Neural cell (in vitro differentiated cells): Measurements from ENCODE around the gene NTRK2. TPM values are rescaled to one million over a fixed set of nuclear protein-coding genes. Genes with fewer than 3 reads are reported as not detected.

Experiments
- H2AFZ ChIP-seq: fragments of 200-600, 300-800 bp; sonication (generic), shearing (Covaris generic); 2 replicates; pipeline ENCODE4 v1.6.0; 2014; ENCODE audit warnings: low read depth, mild to moderate bottlenecking, antibody characterized with exemption, low read length, moderate library complexity
- H3F3A ChIP-seq: fragments of 200-600 bp; shearing (Covaris generic); 2 replicates; pipeline ENCODE4 v1.6.1; 2016; ENCODE audit warnings: mild to moderate bottlenecking, moderate library complexity, mixed read lengths, antibody characterized with exemption, low read length; ENCODE audit not compliant: insufficient read depth, poor library complexity, severe bottlenecking
- H3K27ac ChIP-seq: fragments of 200-600, 300-800 bp; sonication (generic), shearing (Covaris generic); 2 replicates; pipeline ENCODE4 v1.5.1; 2014; ENCODE audit warnings: mild to moderate bottlenecking, low read length, moderate library complexity
- H3K27me3 ChIP-seq: fragments of 300-800, 200-600 bp; sonication (generic), shearing (Covaris generic); 2 replicates; pipeline ENCODE4 v1.6.0; 2014; ENCODE audit warnings: mild to moderate bottlenecking, low read depth, low read length, moderate library complexity; ENCODE audit not compliant: insufficient read depth
- H3K36me3 ChIP-seq: fragments of 300-800, 200-600 bp; sonication (generic), shearing (Covaris generic); 2 replicates; pipeline ENCODE4 v1.5.1; 2014; ENCODE audit warnings: mild to moderate bottlenecking, antibody characterized with exemption, low read length, moderate library complexity; ENCODE audit not compliant: insufficient read depth
- H3K4me2 ChIP-seq: fragments of 300-800, 200-600 bp; sonication (generic), shearing (Covaris generic); 2 replicates; pipeline ENCODE4 v1.6.0; 2014; ENCODE audit warnings: mild to moderate bottlenecking, low read length
- H3K4me3 ChIP-seq: fragments of 300-800, 200-600 bp; sonication (generic), shearing (Covaris generic); 2 replicates; pipeline ENCODE4 v1.5.1; 2014; ENCODE audit warnings: mild to moderate bottlenecking, low read length, moderate library complexity
- H3K79me2 ChIP-seq: fragments of 200-600 bp; shearing (Covaris generic); replicated peaks from 2 replicates; pipeline ENCODE4 v1.6.0; 2014; ENCODE audit warnings: mild to moderate bottlenecking, low read length, moderate library complexity; ENCODE audit not compliant: insufficient read depth
- H3K9ac ChIP-seq: fragments of 300-800, 200-600 bp; sonication (generic), shearing (Covaris generic); 2 replicates; pipeline ENCODE4 v1.6.1; 2016; ENCODE audit warnings: mild to moderate bottlenecking, low read length, mixed read lengths
- H3K9me2 ChIP-seq: fragments of 200-600 bp; shearing (Covaris generic); 2 replicates; pipeline ENCODE4 v1.6.1; 2016; ENCODE audit warnings: mild to moderate bottlenecking, low read length, mixed read lengths; ENCODE audit not compliant: insufficient read depth
- H3K9me3 ChIP-seq: fragments of 200-600, 300-800 bp; sonication (generic), shearing (Covaris generic); 2 replicates; pipeline ENCODE4 v1.6.1; 2016; ENCODE audit warnings: mild to moderate bottlenecking, mixed run types, low read length, moderate library complexity, mixed read lengths
- H4K20me1 ChIP-seq: fragments of 200-600 bp; shearing (Covaris generic); 2 replicates; pipeline ENCODE4 v1.6.1; 2016; ENCODE audit warnings: mild to moderate bottlenecking, mixed run types; ENCODE audit not compliant: insufficient read depth
- EP300 ChIP-seq: fragments of 450-650 bp; conservative IDR thresholded peaks from 2 replicates; pipeline ENCODE4 v1.6.1; 2014; ENCODE audit warnings: antibody characterized with exemption, mild to moderate bottlenecking, moderate library complexity; ENCODE audit not compliant: poor library complexity, severe bottlenecking
- EZH2 ChIP-seq: fragments of 200-600, 300-800 bp; shearing (Covaris generic), sonication (generic); IDR thresholded peaks from 2 replicates; pipeline ENCODE4 v1.6.1; 2014; ENCODE audit warnings: antibody characterized with exemption, low read length, borderline replicate concordance, mild to moderate bottlenecking; ENCODE audit not compliant: insufficient read depth, poor library complexity, severe bottlenecking
- MXI1 ChIP-seq: fragments of 450-650 bp; conservative IDR thresholded peaks from 2 replicates; pipeline ENCODE4 v1.6.1; 2014; ENCODE audit warnings: antibody characterized with exemption, mild to moderate bottlenecking; ENCODE audit not compliant: poor library complexity, severe bottlenecking
- POLR2AphosphoS5 ChIP-seq: IDR thresholded peaks from 2 replicates; pipeline ENCODE4 v1.6.1; 2012
- RAD21 ChIP-seq: fragments of 450-650 bp; conservative IDR thresholded peaks from 2 replicates; pipeline ENCODE4 v1.6.1; 2014; ENCODE audit warnings: antibody characterized with exemption, mild to moderate bottlenecking, moderate library complexity
- SMC3 ChIP-seq: fragments of 450-650 bp; conservative IDR thresholded peaks from 2 replicates; pipeline ENCODE4 v1.6.1; 2014; ENCODE audit warnings: antibody characterized with exemption, mild to moderate bottlenecking, moderate library complexity; ENCODE audit not compliant: poor library complexity
- TAF1 ChIP-seq: IDR thresholded peaks from 2 replicates; pipeline ENCODE4 v1.6.1; 2012; ENCODE audit warnings: low read depth
- polyA plus RNA-seq: library from polyadenylated mRNA; depleted of rRNA; stranded (reverse); fragments of >200 nt; gene quantifications from 2 replicates; pipeline ENCODE4 v1.2.3, GENCODE V29; 2014
- TF ChIP-seq, protein P1 (sequence below): fragments of 450-650 bp; IDR thresholded peaks from 2 replicates; pipeline ENCODE4 v1.5.1; 2014; ENCODE audit warnings: antibody characterized with exemption, mild to moderate bottlenecking, moderate library complexity; ENCODE audit not compliant: poor library complexity, severe bottlenecking
- TF ChIP-seq, protein P2 (sequence below): IDR thresholded peaks from 2 replicates; pipeline ENCODE4 v1.6.1; 2012; ENCODE audit warnings: borderline replicate concordance

Gene NTRK2
- polyA plus RNA-seq, 1 donor from 2014 or later = 14.2 TPM

DNA sequence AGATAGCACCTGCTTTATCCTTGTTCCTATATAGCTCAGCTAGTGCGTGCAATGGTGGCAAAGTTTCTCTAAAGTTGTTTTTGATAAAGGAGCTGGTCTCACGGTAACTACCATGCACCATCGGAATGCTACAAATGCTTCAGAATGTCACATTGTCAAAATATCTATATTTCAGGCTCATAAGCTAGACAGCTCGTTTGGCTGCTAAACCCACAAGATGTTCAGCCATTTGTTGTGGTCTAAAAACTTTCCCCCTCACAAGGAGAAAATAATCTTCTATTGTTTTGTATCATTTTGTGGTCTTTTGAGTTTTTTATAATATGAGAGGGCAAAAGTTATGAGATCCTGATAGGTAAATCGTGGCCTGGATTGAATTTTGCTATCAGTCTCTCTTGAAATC lies 137.9 kb downstream of the NTRK2 start:
- Histone ChIP-seq H3K27ac (no peak overlapping the region), H3K79me2 (no peaks in the 10 kb centered on the region), H4K20me1 (no peaks in the 10 kb centered on the region), H2AFZ (no peak overlapping the region), H3K36me3 (no peaks in the 10 kb centered on the region), H3K9me3 (no peaks in the 10 kb centered on the region), H3K27me3 (no peaks in the 10 kb centered on the region), H3K9me2 (no peaks in the 10 kb centered on the region), H3F3A (no peaks in the 10 kb centered on the region), H3K4me2 (no peak overlapping the region), H3K4me3 (no peak overlapping the region), H3K9ac (no peak overlapping the region)
- TF ChIP-seq POLR2AphosphoS5 (no peak), EP300 (no peak), RAD21 (no peak)
- TF ChIP-seq, protein P1, sequence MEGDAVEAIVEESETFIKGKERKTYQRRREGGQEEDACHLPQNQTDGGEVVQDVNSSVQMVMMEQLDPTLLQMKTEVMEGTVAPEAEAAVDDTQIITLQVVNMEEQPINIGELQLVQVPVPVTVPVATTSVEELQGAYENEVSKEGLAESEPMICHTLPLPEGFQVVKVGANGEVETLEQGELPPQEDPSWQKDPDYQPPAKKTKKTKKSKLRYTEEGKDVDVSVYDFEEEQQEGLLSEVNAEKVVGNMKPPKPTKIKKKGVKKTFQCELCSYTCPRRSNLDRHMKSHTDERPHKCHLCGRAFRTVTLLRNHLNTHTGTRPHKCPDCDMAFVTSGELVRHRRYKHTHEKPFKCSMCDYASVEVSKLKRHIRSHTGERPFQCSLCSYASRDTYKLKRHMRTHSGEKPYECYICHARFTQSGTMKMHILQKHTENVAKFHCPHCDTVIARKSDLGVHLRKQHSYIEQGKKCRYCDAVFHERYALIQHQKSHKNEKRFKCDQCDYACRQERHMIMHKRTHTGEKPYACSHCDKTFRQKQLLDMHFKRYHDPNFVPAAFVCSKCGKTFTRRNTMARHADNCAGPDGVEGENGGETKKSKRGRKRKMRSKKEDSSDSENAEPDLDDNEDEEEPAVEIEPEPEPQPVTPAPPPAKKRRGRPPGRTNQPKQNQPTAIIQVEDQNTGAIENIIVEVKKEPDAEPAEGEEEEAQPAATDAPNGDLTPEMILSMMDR = no peak

DNA sequence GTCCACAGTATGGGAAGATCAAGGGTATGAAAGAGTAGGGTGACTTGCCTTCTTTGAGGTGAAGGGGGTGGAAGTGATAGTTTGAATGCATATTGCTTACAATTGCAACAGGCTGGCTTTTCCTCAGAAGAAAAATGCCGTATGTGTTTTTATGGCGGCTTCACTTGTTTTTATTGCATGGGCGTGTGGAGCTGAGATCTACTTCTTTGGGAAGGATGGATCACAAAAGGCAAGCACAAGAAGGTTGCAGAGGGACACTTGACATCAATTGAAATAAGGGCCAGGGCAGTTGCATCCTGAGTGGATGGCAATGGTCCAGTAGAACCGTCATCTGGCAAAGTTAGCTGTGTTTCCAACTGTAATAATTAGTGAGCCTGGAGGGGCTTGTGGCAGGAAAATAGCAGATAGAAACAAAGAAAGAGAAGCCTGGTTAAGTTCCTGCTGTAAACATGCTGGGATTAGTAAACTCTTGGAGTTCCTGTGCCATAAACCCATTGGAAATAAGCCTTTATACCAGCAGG lies 138.4 kb downstream of the NTRK2 start:
- Histone ChIP-seq H3K27me3 (no peaks in the 10 kb centered on the region), H3K9ac (no peak overlapping the region)

More for the DNA sequence above, 138.4 kb downstream of the NTRK2 start:
- Histone ChIP-seq H3K9me2 (no peaks in the 10 kb centered on the region), H3K27ac (no peak overlapping the region), H3F3A (no peaks in the 10 kb centered on the region), H3K4me2 (no peak overlapping the region), H2AFZ (no peak overlapping the region), H4K20me1 (no peaks in the 10 kb centered on the region), H3K36me3 (no peaks in the 10 kb centered on the region), H3K4me3 (no peak overlapping the region), H3K79me2 (no peaks in the 10 kb centered on the region), H3K9me3 (no peaks in the 10 kb centered on the region)
- TF ChIP-seq, protein P1 = no peak
- TF ChIP-seq SMC3 (no peak), EZH2 (no peak), POLR2AphosphoS5 (no peak), TAF1 (no peak), MXI1 (no peak), RAD21 (no peak), EP300 (no peak)
- TF ChIP-seq, protein P2, sequence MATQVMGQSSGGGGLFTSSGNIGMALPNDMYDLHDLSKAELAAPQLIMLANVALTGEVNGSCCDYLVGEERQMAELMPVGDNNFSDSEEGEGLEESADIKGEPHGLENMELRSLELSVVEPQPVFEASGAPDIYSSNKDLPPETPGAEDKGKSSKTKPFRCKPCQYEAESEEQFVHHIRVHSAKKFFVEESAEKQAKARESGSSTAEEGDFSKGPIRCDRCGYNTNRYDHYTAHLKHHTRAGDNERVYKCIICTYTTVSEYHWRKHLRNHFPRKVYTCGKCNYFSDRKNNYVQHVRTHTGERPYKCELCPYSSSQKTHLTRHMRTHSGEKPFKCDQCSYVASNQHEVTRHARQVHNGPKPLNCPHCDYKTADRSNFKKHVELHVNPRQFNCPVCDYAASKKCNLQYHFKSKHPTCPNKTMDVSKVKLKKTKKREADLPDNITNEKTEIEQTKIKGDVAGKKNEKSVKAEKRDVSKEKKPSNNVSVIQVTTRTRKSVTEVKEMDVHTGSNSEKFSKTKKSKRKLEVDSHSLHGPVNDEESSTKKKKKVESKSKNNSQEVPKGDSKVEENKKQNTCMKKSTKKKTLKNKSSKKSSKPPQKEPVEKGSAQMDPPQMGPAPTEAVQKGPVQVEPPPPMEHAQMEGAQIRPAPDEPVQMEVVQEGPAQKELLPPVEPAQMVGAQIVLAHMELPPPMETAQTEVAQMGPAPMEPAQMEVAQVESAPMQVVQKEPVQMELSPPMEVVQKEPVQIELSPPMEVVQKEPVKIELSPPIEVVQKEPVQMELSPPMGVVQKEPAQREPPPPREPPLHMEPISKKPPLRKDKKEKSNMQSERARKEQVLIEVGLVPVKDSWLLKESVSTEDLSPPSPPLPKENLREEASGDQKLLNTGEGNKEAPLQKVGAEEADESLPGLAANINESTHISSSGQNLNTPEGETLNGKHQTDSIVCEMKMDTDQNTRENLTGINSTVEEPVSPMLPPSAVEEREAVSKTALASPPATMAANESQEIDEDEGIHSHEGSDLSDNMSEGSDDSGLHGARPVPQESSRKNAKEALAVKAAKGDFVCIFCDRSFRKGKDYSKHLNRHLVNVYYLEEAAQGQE = no peak
